GM21360 (cell line): ENCODE results near the gene RAPGEFL1.
"Not testable (repeated sequence)": the region's sequence is repeated elsewhere in the genome, so short reads cannot be mapped to it uniquely, and the experiment has no call there.

Experiments used
- ATAC-seq: cut with Tn5 transposase; IDR thresholded peaks from one replicate; pipeline ENCODE4 v1.9.1; 2021; ENCODE audit warnings: mild to moderate bottlenecking, moderate library complexity; ENCODE audit not compliant: unreplicated experiment

The RAPGEFL1 gene

GRCh38 chr17:40198576-40198975 lies 21.3 kb downstream of the RAPGEFL1 start:
- ATAC-seq, result no peak

- ATAC-seq, result no peak
Measured at GRCh38 chr17:40203131-40203530, 25.9 kb downstream of the RAPGEFL1 start.

DNA sequence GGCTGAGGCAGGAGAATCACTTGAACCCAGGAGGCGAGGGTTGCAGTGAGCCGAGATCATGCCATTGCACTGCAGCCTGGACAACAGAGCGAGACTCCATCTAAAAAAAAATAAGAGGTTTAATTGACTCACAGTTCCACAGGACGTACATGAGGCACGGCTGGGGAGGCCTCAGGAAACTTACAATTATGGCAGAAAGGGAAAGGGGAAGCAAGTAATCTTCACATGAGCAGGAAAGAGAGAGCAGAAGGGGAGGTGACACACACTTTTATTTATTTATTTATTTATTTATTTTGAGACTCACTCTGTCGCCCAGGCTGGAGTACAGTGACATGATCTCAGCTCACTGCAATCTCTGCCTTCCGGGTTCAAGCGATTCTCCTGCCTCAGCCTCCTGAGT lies 28.9 kb downstream of the RAPGEFL1 start:
- ATAC-seq, result not testable (repeated sequence)

GRCh38 chr17:40209404-40210093 lies 32.3 kb downstream of the RAPGEFL1 start:
- ATAC-seq, result no peak

DNA sequence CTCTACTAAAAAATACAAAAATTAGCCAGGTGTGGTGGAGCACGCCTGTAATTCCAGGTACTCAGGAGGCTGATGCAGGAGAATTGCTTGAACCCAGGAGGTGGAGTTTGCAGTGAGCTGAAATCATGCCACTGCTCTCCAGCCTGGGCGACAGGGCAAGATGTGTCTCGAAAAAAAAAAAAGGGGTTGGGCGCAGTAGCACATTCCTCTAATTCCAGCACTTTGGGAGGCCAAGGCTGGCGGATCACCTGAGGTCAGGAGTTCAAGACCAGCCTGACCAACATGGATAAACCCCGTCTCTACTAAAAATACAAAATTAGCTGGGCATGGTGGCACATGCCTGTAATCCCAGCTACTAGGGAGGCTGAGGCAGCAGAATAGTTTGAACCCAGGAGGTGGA lies 36.6 kb downstream of the RAPGEFL1 start:
- not testable (repeated sequence) for ATAC-seq

DNA sequence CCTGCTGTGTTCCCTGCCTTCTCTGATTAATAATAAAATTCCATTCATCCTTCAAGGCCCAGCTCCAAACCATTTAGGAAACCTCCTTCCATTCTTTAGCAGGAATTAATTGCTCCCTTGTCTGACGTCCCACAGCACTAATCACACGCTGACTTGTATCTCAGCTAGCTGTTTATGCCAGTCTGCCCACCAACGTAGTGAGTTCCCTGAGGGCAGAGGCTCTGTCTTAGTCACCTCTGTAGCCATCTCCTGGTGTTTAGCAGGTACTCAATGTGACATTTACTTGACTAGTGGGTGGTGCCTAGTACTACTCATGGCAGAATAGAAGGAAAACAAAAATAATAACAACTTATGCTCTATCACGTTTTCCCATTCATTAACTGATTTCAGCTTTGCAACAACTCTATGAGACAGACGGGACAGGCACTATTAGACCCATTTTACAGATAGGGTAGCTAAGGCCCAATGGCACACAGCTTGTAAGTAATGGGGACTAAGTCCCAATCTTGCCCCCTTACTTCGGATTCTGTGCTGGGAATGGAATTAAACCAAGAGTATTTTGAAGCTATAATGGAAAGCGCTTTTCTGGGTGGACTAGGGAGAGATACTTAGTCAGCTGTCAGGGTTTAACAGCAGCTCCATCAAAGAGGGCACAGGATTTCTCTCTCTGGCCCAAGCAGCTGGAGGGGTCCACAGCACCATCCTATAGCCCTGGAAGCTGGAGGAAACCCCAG lies 40.9 kb downstream of the RAPGEFL1 start:
- ATAC-seq, result no peak

- peak; percentile 80 for ATAC-seq
Measured at GRCh38 chr17:40218740-40219593, 41.7 kb downstream of the RAPGEFL1 start, which contains the start of gene WIPF2. Gene WIPF2 (plus strand): TSS chr17:40219304. CDS start chr17:40256460, 37,156 bp downstream.

DNA sequence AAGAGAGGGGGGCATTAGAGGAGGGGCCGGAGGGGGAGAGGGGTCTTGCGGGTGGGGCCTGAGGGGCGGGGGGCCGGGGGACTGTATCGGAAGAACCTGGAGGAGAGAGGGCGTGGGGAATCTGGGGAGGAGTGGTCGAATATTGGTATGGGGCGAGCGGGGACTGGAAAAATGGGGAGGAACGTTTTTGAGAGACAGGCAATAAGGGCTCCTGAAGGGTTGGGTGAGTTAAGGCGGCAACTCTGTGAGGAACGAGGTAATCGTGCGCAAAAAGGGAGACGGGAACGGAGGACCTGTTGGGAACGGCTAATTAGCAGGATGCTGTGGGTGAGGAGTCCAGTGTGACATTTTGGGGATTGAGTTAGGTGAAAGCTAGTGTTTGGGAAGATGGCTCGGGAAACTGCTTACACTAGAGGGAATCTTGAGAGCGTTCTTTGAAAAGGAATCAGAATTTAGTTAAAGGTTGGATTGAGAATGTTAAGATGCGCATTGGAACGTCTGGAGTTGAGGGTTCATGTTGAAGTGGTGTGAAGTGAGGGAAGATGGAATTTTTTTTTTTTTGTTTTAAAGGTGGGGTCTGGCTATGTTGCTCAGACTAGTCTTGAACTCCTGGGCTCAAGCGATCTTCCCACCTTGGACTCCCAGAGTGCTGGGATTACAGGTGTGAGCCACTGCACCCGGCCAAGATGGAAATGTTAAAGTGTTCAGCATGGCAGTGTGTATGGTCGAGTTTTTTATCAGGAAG lies 42.5 kb downstream of the RAPGEFL1 start:
- ATAC-seq, result no peak

DNA sequence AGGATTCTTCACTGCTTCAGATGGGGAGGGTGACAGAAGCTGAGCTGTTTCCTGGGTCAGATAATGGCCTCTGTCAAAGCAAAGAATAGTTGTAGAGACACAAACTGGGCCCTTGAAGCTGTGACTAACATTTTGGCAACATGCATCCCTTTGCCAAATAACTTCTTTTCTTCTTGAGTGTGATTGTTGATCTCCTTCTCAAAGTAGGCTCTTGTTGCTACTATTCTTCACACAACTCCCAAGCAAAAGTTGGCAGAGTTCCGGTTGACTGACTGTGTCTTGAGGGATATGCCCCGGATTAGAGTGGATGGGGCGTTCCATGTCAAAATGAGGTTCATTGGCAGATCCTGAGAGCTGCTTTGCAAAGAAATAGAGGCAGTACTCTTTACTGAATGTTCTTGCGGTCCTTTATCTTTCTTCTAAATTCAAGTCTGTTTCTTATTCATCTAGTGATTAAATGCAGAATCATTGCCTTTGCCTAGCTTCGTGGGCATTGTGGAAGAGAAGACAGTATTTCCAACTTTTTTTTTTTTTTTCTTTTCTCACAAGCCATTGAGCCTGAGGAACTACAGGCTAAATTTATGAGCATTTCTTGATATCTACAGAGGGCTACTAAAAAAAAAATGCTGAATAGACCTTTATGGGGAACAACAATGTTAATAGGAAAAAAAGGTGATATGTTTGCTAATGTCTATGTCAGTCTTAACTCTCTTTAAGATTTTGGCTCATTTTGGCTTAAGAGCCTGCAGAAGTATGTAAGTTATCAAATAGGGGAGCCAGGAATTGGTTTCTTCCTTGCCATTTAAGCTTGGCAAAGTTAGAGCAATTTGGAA lies 47.7 kb downstream of the RAPGEFL1 start:
- no peak for ATAC-seq

DNA sequence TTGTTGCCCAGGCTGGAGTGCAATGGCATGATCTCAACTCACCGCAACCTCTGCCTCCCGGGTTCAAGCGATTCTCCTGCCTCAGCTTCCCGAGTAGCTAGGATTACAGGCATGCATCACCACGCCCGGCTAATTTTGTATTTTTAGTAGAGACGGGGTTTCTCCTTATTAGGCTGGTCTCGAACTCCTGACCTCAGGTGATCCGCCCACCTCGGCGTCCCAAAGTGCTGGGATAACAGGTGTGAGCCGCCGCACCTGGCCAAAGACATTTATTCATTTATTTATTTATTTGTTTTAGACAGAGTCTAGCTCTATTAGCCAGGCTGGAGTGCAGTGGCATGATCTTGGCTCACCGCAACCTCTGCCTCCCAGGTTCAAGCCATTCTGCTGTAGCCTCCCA lies 51.9 kb downstream of the RAPGEFL1 start:
- ATAC-seq, result not testable (repeated sequence)

DNA sequence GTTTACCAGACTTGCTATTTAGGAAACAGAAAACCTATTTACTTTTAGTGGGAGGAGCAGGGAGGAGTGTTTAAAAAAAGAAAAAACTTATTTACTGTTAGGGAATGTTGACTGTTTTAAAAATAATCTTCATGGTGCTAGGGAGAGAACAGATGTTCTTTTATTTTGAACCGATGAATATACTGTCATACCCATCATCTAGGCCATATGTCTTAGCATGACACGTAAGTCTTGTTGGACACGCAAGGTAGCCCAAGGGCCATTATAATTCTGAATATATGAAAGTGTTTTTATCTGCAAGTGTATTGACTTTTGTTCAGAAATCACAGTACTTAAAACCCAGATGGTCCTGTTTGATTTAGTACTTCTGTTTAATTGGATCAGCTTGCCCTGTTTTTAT lies 53.4 kb downstream of the RAPGEFL1 start:
- ATAC-seq, result no peak

DNA sequence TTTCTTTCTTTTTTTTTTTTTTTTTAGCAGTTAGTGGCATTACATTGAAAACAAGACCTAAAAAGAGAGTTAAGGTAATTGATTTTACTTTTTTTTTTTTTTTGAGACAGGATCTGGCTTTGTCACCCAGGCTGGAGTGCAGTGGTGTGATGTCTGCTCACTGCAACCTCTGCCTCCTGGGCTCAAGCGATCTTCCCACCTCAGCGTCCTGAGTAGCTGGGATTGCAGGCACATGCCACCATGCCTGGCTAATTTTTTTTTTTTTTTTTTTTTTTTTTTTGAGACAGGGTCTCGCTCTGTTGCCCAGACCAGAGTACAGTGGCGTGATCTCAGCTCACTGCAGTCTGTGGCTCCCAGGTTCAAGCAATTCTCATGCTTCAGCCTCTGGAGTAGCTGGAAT lies 54.7 kb downstream of the RAPGEFL1 start:
- not testable (repeated sequence) for ATAC-seq

DNA sequence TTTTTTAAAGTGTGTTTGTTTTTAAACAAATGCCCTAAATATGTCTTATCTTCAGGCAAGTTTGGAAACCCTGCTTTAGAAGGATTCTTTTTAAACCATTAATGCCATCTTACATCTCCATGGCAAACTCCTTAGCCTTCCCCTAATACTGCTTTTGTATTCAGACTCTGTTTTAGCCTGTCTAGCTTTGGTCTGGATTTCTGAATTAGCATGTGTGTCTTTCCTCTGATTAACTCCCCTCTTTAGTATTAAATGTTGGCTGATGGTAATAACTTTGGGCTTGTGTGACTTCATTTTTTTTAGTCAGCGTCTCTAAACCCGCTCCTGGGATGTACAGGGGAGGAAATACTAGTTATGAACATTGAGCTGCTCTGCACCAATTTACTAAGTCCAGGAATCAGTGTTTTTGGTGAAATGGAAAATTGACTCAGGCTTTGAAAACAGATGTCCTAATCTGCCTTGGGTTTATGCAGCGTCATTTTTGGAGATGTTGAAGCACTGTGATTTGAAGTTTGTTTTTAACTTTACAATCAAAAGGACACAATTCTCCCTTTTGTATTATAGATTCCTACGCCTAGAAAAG lies 64.1 kb downstream of the RAPGEFL1 start:
- ATAC-seq, result no peak

GRCh38 chr17:40242774-40243173 lies 65.5 kb downstream of the RAPGEFL1 start:
- no peak for ATAC-seq

- ATAC-seq, result no peak
Measured at GRCh38 chr17:40243761-40244160, 66.5 kb downstream of the RAPGEFL1 start.

DNA sequence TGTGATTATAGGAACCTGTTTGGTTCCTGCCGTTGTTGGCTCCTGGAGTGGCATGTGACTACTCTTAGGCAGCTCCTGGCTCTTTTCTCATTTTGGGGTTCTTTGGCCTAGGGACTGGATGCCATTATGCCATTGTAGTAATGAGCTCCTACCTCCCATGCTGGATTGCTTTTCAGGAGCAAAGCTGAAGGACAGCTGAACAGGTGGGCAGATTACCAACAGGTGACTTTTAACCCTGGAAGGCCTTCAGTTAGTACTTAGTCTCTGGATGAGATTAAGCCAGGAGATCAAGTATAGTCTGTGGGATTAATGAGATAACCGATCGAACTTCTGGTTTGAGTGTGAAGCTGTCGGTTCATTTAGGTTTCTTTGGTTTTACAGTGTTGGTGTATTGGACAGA lies 67.0 kb downstream of the RAPGEFL1 start:
- ATAC-seq, result no peak
